ENCODE measurements around the gene PPEF2. TPM values are rescaled to one million over a fixed set of nuclear protein-coding genes. Genes with fewer than 3 reads are reported as not detected.

PPEF2 gene
- total RNA-seq, 1 experiment from 2014 or later = not detected

- no peak for DNase-seq (ENCODE audit: low read depth)
Measured at GRCh38 chr4:75834095-75834771, 68.0 kb downstream of the PPEF2 start.

GRCh38 chr4:75831856-75832405, 70.3 kb downstream of the PPEF2 start:
- DNase-seq (ENCODE audit: low read depth) = no peak

DNA sequence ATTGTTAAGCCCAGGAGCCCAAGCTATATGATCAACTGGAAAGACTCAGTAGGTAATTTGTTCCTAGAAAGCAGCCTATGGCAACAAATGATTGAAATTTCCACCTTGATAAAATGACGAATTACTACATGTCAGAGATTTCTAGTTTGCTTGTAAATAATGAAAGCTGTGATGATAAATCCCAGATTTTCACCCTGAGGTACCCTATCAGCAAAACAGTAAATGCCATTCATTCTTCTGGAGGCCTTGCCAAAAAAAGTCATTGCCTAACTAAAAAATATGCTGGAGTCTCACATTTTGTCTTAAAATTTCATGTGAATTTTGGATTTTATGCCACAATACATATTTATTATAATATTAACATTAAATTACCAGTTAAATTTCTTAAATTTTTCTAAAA, 71.3 kb downstream of the PPEF2 start:
- no peak for DNase-seq (ENCODE audit: low read depth)

DNA sequence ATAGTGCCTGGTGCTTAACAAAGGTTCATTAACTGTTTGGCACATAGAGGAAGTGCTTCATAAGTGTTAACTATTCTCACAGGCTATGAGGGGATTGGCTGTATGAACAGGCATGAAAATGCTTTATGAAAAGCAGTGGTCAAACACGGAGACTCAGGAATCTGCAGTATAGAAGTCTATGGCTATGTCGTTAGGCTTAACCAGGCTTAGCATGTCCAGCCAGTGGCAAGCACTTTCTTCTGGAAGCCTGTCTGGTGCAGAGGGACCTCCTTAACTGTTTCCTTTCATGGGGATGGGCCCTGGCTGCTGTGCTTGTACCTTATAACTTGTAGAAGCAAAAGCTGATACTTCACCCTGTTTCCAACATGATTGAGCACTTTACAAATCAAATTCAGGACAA, 78.4 kb downstream of the PPEF2 start:
- no peak for DNase-seq (ENCODE audit: low read depth)

DNA sequence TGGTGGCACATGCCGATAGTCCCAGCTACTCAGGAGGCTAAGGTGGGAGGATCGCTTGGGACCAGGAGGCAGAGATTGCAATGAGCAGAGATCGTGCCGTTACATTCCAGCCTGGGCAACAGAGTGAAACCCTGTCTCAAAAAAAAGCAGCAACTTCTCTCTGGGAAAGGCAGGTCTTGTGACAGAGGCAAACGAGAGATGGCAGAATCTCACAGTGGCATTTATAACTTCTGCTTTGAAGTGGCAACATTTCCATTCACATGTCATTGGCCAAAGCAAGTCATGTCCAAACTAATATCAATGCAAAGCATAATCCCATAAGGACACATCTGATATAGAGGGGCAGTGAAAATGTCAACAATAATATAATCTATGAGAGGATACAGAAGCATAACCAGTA, 79.8 kb downstream of the PPEF2 start:
- no peak for DNase-seq (ENCODE audit: low read depth)

DNA sequence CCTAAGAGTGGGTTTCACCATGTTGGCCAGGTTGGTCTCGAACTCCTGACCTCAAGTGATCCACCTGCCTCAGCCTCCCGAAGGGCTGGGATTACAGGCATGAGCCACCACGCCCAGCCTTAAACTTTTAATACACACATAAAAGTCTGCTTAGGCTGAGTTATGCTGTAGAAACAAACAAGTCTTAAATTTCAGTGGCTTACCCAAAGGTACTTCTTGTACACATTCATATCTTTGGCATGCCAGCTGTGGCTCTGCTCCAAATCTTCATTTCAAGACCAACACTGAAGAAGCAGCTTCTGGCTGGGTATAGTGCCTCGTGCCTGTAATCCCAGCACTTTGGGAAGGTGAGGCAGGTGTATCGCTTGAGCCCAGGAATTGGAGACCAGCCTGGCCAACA, 80.3 kb downstream of the PPEF2 start:
- peak; percentile 28 for DNase-seq (ENCODE audit: low read depth)

GRCh38 chr4:75821216-75821615, 81.0 kb downstream of the PPEF2 start:
- DNase-seq (ENCODE audit: low read depth) = no peak

DNA sequence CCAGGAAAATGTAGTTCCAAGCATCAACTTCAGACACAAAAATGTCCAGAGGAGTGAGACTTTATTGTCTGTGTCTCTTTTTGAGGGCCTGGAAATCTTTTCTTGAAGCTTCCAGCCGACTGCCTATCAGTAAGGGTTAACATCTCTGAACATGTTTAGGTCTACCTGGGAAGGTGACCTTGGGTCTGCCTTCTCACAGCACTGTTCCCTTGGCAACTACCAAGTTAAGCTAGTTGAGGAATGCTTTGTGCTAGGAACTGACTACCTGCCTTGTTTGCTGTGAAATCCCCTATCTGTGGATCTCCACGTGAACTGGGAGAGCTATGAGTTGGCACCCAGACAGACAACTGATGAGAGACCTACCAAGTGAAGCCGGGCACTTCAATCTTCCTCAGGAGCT, 81.6 kb downstream of the PPEF2 start:
- no peak for DNase-seq (ENCODE audit: low read depth)

GRCh38 chr4:75820197-75820596, 82.1 kb downstream of the PPEF2 start:
- DNase-seq (ENCODE audit: low read depth) = no peak

- no peak for DNase-seq (ENCODE audit: low read depth)
Measured at GRCh38 chr4:75819121-75819520, 83.1 kb downstream of the PPEF2 start.

DNA sequence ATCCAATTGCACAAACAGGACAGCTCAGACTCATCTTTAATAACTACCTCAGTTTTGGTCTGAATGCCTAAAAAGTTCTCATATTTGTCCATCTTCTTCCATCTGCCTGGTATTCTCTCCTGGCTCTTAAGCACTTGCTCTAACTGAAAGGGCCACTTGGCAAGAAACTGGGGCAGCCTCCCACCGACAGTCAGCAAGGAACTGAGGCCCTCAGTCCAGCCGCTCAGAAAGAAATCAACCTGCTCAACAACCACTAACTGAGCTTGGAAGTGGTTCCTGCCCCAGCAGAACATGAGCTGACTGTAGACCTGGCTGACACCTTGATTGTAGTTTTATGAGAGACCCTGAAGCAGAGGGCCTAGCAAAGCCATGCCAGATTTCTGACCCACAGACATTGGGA, 84.4 kb downstream of the PPEF2 start:
- no peak for DNase-seq (ENCODE audit: low read depth)

Small RNA genes within 50 kb of the gene (small RNA-seq; reads per million reads assigned to genes)
- not detected for gene RNU2-16P

Other genes starting within 250 kb of the PPEF2 start
- 86.0 and 115 TPM in 2 replicates for gene G3BP2, start 229.0 kb downstream of the PPEF2 start, total RNA-seq (2014; rRNA removed; shearing (Covaris generic))
- gene USO1, start 177.9 kb downstream of the PPEF2 start, total RNA-seq (2014; rRNA removed; shearing (Covaris generic)) = 60.8 and 68.3 TPM in 2 replicates
- gene NAAA, start 38.6 kb upstream of the PPEF2 start, total RNA-seq (2014; rRNA removed; shearing (Covaris generic)) = 1.4 and 2.0 TPM in 2 replicates
- 33.2 and 37.4 TPM in 2 replicates for gene SDAD1, start 88.5 kb upstream of the PPEF2 start, total RNA-seq (2014; rRNA removed; shearing (Covaris generic))
- not detected in 2 replicates for gene CXCL9, start 105.1 kb upstream of the PPEF2 start, total RNA-seq (2014; rRNA removed; shearing (Covaris generic))
- not detected in 2 replicates for gene CXCL10, start 121.0 kb upstream of the PPEF2 start, total RNA-seq (2014; rRNA removed; shearing (Covaris generic))
- not detected in 2 replicates for gene CXCL11, start 133.6 kb upstream of the PPEF2 start, total RNA-seq (2014; rRNA removed; shearing (Covaris generic))
- gene ART3, start 172.3 kb upstream of the PPEF2 start, total RNA-seq (2014; rRNA removed; shearing (Covaris generic)) = not detected in 2 replicates
- 59.5 and 63.9 TPM in 2 replicates for gene NUP54, start 245.9 kb upstream of the PPEF2 start, total RNA-seq (2014; rRNA removed; shearing (Covaris generic))

All from HT1080 (cell line).